ENCODE results near the gene PTGR3.

DNA sequence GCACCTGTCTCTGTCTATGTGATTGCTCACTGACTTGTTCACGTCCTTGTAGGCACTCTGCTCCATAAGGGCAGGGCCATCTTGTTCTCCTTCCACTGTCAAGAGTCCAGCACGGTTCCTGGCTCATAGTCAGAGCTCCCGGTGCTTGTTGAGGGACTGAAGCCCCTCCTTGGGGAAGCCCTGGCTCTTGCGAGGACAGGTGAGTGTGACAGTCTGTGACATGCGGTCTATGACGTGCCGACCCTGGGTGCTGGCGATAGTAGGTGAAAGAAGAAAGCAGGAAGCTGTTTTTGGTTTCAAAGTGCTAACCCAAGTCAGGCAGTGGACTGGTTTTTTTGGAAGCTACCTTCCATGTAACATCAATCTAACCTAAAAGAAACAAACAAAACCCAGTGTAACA lies 20.5 kb upstream of the PTGR3 start:
- TF ChIP-seq ZNF232 (CRISPR knock-in tag; IDR thresholded peaks at IDR 0.05), result no peak
- TF ChIP-seq, protein P1, sequence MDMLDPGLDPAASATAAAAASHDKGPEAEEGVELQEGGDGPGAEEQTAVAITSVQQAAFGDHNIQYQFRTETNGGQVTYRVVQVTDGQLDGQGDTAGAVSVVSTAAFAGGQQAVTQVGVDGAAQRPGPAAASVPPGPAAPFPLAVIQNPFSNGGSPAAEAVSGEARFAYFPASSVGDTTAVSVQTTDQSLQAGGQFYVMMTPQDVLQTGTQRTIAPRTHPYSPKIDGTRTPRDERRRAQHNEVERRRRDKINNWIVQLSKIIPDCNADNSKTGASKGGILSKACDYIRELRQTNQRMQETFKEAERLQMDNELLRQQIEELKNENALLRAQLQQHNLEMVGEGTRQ (CRISPR knock-in tag; IDR thresholded peaks at IDR 0.05), result no peak
- TF ChIP-seq CREM (CRISPR knock-in tag; IDR thresholded peaks at IDR 0.05), result no peak
- TF ChIP-seq CBFB (CRISPR knock-in tag; IDR thresholded peaks at IDR 0.05; ENCODE audit: low read depth), result no peak
- TF ChIP-seq FOXJ3 (CRISPR knock-in tag; IDR thresholded peaks at IDR 0.05; ENCODE audit: borderline replicate concordance), result no peak
- TF ChIP-seq, protein P2, sequence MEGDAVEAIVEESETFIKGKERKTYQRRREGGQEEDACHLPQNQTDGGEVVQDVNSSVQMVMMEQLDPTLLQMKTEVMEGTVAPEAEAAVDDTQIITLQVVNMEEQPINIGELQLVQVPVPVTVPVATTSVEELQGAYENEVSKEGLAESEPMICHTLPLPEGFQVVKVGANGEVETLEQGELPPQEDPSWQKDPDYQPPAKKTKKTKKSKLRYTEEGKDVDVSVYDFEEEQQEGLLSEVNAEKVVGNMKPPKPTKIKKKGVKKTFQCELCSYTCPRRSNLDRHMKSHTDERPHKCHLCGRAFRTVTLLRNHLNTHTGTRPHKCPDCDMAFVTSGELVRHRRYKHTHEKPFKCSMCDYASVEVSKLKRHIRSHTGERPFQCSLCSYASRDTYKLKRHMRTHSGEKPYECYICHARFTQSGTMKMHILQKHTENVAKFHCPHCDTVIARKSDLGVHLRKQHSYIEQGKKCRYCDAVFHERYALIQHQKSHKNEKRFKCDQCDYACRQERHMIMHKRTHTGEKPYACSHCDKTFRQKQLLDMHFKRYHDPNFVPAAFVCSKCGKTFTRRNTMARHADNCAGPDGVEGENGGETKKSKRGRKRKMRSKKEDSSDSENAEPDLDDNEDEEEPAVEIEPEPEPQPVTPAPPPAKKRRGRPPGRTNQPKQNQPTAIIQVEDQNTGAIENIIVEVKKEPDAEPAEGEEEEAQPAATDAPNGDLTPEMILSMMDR (IDR thresholded peaks at IDR 0.05), result no peak
- TF ChIP-seq, protein P3, sequence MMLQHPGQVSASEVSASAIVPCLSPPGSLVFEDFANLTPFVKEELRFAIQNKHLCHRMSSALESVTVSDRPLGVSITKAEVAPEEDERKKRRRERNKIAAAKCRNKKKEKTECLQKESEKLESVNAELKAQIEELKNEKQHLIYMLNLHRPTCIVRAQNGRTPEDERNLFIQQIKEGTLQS (CRISPR knock-in tag; conservative IDR thresholded peaks at IDR 0.05), result no peak
- TF ChIP-seq, protein P4, sequence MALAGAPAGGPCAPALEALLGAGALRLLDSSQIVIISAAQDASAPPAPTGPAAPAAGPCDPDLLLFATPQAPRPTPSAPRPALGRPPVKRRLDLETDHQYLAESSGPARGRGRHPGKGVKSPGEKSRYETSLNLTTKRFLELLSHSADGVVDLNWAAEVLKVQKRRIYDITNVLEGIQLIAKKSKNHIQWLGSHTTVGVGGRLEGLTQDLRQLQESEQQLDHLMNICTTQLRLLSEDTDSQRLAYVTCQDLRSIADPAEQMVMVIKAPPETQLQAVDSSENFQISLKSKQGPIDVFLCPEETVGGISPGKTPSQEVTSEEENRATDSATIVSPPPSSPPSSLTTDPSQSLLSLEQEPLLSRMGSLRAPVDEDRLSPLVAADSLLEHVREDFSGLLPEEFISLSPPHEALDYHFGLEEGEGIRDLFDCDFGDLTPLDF (CRISPR knock-in tag; IDR thresholded peaks at IDR 0.05), result no peak
- TF ChIP-seq RELA (CRISPR knock-in tag; IDR thresholded peaks at IDR 0.05; ENCODE audit: borderline replicate concordance), result no peak
- TF ChIP-seq MYBL2 (CRISPR knock-in tag; IDR thresholded peaks at IDR 0.05), result no peak
- TF ChIP-seq ELF4 (CRISPR knock-in tag; IDR thresholded peaks at IDR 0.05; ENCODE audit: low read depth), result no peak
- TF ChIP-seq, protein P5, sequence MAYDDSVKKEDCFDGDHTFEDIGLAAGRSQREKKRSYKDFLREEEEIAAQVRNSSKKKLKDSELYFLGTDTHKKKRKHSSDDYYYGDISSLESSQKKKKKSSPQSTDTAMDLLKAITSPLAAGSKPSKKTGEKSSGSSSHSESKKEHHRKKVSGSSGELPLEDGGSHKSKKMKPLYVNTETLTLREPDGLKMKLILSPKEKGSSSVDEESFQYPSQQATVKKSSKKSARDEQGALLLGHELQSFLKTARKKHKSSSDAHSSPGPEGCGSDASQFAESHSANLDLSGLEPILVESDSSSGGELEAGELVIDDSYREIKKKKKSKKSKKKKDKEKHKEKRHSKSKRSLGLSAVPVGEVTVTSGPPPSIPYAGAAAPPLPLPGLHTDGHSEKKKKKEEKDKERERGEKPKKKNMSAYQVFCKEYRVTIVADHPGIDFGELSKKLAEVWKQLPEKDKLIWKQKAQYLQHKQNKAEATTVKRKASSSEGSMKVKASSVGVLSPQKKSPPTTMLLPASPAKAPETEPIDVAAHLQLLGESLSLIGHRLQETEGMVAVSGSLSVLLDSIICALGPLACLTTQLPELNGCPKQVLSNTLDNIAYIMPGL (CRISPR knock-in tag; IDR thresholded peaks at IDR 0.05), result no peak
- no peak for TF ChIP-seq FOXP1 (CRISPR knock-in tag; IDR thresholded peaks at IDR 0.05; ENCODE audit: borderline replicate concordance)

Data from WTC11 (cell line).